ENCODE data around the gene SUZ12.

SUZ12 gene

DNA sequence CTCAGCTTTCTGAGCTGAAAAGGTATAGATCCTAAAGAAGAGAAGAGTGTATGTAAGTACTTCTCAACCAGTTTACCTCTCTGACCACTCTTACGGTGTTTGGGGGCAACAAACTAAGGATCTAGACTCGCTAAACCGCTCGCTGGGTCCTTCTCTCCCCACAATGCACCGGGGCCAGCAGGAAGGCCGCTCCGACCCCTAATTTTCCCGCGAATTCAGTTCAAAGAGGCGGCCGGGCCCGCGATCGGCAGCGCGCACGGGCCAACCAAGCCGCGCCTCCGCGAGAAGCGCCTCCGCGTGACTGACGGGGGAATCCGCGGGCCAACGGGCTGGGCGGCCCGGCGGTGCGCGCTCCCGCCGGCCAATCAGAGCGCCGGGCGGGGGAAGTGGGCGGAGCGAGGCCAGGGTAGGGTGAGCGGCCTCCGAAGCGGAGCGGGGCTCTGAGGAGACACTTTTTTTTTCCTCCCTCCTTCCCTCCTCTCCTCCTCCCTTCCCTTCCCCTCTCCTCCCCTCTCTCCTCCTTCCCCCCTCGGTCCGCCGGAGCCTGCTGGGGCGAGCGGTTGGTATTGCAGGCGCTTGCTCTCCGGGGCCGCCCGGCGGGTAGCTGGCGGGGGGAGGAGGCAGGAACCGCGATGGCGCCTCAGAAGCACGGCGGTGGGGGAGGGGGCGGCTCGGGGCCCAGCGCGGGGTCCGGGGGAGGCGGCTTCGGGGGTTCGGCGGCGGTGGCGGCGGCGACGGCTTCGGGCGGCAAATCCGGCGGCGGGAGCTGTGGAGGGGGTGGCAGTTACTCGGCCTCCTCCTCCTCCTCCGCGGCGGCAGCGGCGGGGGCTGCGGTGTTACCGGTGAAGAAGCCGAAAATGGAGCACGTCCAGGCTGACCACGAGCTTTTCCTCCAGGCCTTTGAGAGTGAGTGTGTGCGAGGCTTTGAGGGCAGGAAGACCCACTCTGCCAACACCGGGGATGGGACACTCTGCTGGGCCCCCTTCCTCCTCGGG is at the start of gene SUZ12:
Gene SUZ12 (plus strand): TSS at position 393 of the 995 bp plus-strand sequence. CDS start 240 bp downstream, at position 633.
- DNase-seq (ENCODE audit: low read depth): peak; percentile 86
- peak within 1 kb of the TSS; percentile 83 for H3K4me3 ChIP-seq (ENCODE audit: low read depth, low read length)

DNA sequence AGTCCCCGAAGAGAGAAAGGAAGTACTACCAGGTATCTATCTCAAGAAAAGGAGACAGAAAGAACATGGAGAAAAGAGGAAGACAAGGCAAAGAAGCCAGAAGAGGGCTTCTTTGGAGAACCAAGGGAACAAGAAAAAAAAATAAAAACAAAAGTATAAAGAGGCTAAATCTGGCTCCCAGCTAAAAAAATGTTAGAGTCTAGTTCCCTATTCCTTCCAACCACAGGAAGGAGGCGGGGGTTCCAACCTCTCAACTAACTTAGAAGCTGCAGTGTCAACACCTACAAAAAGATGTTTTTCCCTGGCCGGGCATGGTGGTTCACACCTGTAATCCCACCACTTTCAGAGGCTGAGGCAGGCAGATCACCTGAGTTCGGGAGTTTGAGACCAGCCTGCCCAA is 48.7 kb upstream of the SUZ12 start:
- H3K4me3 ChIP-seq (ENCODE audit: low read depth, low read length): no peak overlapping the region
- no peak for TF ChIP-seq CTCF (conservative IDR thresholded peaks at IDR 0.05; ENCODE audit: low read depth, low read length)
- no peak for DNase-seq (ENCODE audit: low read depth)

- peak; percentile 58 for DNase-seq (ENCODE audit: low read depth)
- TF ChIP-seq CTCF (conservative IDR thresholded peaks at IDR 0.05; ENCODE audit: low read depth, low read length): no peak
These were observed 35.9 kb upstream of the SUZ12 start for GRCh38 chr17:31900877-31901276.

DNA sequence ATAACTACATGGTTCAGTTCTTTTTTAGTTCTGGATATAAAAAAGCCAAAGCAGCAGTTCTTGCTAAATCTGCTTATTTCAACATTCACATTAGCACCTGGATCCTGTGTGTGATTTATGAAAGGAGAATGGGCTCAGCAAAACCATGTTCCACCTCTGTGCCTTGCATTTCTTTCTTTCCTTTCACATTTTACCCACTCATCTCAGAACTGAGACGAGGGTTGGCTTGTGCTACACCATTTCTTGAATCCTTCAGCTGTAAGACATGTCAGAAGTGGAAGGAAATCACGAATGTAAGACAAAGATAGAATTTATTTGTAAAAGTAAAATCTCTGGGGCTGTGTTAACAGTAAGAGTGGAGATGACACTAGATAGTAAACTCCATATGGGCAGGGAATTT is 34.1 kb upstream of the SUZ12 start:
- no peak overlapping the region for H3K4me3 ChIP-seq (ENCODE audit: low read depth, low read length)
- no peak for DNase-seq (ENCODE audit: low read depth)
- TF ChIP-seq CTCF (conservative IDR thresholded peaks at IDR 0.05; ENCODE audit: low read depth, low read length): no peak

More at GRCh38 chr17:31900877-31901276, 35.9 kb upstream of the SUZ12 start:
- H3K4me3 ChIP-seq (ENCODE audit: low read depth, low read length): peak overlapping the region; percentile 97

DNA sequence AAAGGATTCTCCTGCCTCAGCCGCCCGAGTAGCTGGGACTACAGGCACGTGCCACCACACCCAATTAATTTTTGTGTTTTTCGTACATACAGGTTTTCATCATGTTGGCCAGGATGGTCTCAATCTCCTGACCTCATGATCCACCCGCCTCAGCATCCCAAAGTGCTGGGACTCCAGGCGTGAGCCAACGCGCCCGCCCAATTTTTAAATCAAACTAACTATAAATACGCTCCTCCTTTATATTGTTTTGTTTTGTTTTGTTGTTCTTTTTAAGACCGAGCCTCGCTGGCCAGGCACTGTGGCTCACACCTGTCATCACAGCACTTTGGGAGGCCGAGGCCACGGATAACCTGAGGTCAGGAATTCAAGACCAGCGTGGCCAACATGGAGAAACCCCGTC is 33.4 kb upstream of the SUZ12 start:
- H3K4me3 ChIP-seq (ENCODE audit: low read depth, low read length): no peak overlapping the region
- DNase-seq (ENCODE audit: low read depth): no peak
- TF ChIP-seq CTCF (conservative IDR thresholded peaks at IDR 0.05; ENCODE audit: low read depth, low read length): no peak

DNA sequence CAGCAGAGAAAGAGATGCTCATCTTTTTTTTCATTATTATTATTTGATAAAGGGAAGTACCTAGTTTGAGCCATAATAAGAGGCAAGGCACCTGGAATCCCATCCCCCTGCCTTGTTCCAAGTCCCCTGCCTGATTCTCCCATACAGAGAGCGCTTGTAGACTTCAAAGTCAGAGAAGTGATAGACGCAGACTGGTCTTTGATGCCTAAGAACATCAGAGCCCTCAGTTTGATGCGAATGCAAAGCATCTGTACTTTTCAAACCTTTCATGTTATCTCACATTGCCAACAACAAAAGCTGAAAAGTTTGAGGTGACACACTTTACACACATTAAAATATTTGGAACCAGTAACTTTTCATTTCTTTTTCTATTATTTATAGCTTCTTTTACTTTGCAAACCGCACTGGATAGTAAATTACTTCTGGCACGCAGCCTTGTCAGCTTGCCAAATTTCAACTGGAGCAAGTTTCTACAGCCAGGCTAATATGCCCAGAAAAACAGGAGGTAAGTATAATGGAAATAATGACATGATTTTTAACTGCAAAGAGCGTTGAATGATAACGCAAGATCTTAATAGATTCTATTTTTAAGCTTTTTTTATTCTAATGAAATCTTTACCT is 29.4 kb upstream of the SUZ12 start:
- H3K4me3 ChIP-seq (ENCODE audit: low read depth, low read length): no peak overlapping the region
- DNase-seq (ENCODE audit: low read depth): peak; percentile 76
- no peak for TF ChIP-seq CTCF (conservative IDR thresholded peaks at IDR 0.05; ENCODE audit: low read depth, low read length)

DNA sequence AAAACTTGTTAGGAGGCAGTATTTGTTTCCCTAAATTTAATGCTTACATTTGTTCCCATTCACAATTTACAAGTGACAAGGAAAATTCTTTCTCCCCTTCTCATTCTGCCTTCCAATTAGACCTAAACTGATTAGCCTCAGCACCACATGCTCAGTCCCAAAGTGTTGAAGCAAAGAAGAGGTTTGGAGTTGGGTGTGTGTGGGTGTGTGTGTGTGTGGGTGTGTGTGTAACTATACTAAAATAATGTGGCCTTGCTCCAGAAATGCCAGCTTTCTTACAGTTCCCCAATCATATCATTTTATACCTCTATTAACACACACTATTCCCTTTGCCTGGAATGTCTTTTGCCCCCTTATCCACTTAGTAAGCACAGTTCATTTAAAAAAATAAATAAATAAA is 28.4 kb upstream of the SUZ12 start:
- H3K4me3 ChIP-seq (ENCODE audit: low read depth, low read length): no peak overlapping the region
- no peak for DNase-seq (ENCODE audit: low read depth)
- no peak for TF ChIP-seq CTCF (conservative IDR thresholded peaks at IDR 0.05; ENCODE audit: low read depth, low read length)

All from choroid plexus epithelial cell (primary cell).